HG02588 (cell line): ENCODE data around the gene SMIM1.
"Not testable (repeated sequence)": the region's sequence is repeated elsewhere in the genome, so short reads cannot be mapped to it uniquely, and the experiment has no call there.

Experiments used
- ATAC-seq: cut with Tn5 transposase; IDR thresholded peaks from one replicate; pipeline ENCODE4 v1.9.1; 2021; ENCODE audit warnings: mild to moderate bottlenecking, moderate library complexity; ENCODE audit not compliant: unreplicated experiment

SMIM1 gene

GRCh38 chr1:3789421-3790300 is 17.1 kb downstream of the SMIM1 start:
- no peak for ATAC-seq

GRCh38 chr1:3790500-3790923 is 18.0 kb downstream of the SMIM1 start:
- no peak for ATAC-seq

- ATAC-seq, result no peak
These were observed 18.4 kb downstream of the SMIM1 start for GRCh38 chr1:3790952-3791351.

GRCh38 chr1:3795453-3796214 is 23.1 kb downstream of the SMIM1 start:
- no peak for ATAC-seq

GRCh38 chr1:3796215-3797061 is 23.9 kb downstream of the SMIM1 start, which contains the start of gene LRRC47:
TSS of gene LRRC47 (minus strand) at chr1:3796498. CDS start at chr1:3796476, 22 bp downstream.
- peak; percentile 95 for ATAC-seq

- no peak for ATAC-seq
These were observed 27.6 kb downstream of the SMIM1 start for GRCh38 chr1:3799976-3800685.

- ATAC-seq, result not testable (repeated sequence)
These were observed 28.2 kb downstream of the SMIM1 start for GRCh38 chr1:3800795-3801194.

- ATAC-seq, result no peak
These were observed 31.5 kb downstream of the SMIM1 start for GRCh38 chr1:3803905-3804626.

GRCh38 chr1:3804627-3804944 is 32.0 kb downstream of the SMIM1 start:
- ATAC-seq, result not testable (repeated sequence)

- ATAC-seq, result no peak
These were observed 32.5 kb downstream of the SMIM1 start for GRCh38 chr1:3805038-3805437.

GRCh38 chr1:3807769-3808168 is 35.2 kb downstream of the SMIM1 start:
- ATAC-seq, result no peak

- no peak for ATAC-seq
These were observed 37.1 kb downstream of the SMIM1 start for GRCh38 chr1:3809680-3810079.

- ATAC-seq, result not testable (repeated sequence)
These were observed 37.7 kb downstream of the SMIM1 start for GRCh38 chr1:3810149-3810761.

GRCh38 chr1:3811595-3811911 is 39.0 kb downstream of the SMIM1 start:
- ATAC-seq, result no peak

- ATAC-seq, result no peak
These were observed 41.5 kb downstream of the SMIM1 start for GRCh38 chr1:3814065-3814464.

GRCh38 chr1:3814771-3815561 is 42.4 kb downstream of the SMIM1 start:
- ATAC-seq, result no peak

GRCh38 chr1:3816331-3817137 is 44.0 kb downstream of the SMIM1 start:
- no peak for ATAC-seq
